Measurements from ENCODE around the gene IRF7.

Gene IRF7

DNA sequence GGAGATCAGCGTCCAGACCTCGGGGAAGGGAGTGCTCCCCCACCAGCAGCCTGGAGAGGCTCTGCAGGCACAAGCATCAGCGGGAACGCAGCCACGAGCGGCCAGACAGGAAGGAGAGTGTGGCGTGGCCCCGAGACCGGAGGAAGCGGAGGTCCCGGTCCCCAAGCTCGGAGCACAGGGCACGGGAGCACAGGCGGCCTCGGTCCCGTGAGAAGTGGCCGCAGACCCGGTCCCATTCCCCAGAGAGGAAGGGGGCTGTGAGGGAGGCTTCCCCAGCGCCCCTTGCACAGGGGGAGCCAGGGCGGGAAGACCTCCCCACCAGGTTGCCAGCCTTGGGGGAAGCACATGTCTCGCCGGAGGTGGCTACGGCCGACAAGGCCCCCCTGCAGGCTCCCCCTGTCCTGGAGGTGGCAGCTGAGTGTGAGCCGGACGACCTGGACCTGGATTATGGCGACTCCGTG lies 6.9 kb downstream of the IRF7 start:
- no peak for TF ChIP-seq CTCF (IDR thresholded peaks at IDR 0.05; ENCODE audit: low read depth, low read length)
- Histone ChIP-seq H3K4me3 (ENCODE audit: low read depth, low read length) (no peak overlapping the region), H3K36me3 (peaks cover 95% of the 10 kb centered on the region), H3K27me3 (ENCODE audit: insufficient read depth, low read depth, severe bottlenecking) (no peaks in the 10 kb centered on the region), H3K27ac (no peak overlapping the region), H3K9me3 (ENCODE audit: severe bottlenecking) (no peaks in the 10 kb centered on the region)
- no peak for DNase-seq

DNA sequence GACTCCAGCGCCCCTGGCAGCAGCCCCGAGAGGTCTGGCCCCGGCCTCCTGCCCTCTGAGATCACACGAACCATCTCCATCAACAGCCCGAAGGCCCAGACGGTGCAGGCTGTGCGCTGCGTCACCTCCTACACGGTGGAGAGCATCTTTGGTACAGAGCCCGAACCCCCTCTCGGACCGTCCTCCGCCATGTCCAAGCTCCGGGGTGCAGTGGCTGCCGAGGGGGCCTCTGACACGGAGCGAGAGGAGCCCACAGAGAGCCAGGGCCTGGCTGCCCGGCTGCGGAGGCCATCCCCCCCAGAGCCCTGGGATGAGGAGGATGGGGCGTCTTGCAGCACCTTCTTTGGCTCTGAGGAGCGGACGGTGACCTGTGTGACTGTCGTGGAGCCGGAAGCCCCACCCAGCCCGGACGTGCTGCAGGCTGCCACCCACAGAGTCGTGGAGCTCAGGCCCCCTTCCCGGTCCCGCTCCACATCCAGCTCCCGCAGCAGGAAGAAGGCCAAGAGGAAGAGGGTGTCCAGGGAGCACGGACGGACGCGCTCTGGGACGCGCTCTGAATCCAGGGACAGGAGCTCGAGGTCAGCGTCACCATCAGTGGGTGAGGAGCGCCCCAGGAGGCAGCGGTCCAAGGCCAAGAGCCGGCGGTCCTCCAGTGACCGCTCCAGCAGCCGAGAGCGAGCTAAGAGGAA lies 7.6 kb downstream of the IRF7 start:
- TF ChIP-seq CTCF (IDR thresholded peaks at IDR 0.05; ENCODE audit: low read depth, low read length) = no peak
- DNase-seq = no peak
- Histone ChIP-seq H3K4me3 (ENCODE audit: low read depth, low read length) (no peak overlapping the region), H3K36me3 (peaks cover 98% of the 10 kb centered on the region), H3K9me3 (ENCODE audit: severe bottlenecking) (no peaks in the 10 kb centered on the region), H3K27ac (no peak overlapping the region), H3K27me3 (ENCODE audit: insufficient read depth, low read depth, severe bottlenecking) (no peaks in the 10 kb centered on the region)

DNA sequence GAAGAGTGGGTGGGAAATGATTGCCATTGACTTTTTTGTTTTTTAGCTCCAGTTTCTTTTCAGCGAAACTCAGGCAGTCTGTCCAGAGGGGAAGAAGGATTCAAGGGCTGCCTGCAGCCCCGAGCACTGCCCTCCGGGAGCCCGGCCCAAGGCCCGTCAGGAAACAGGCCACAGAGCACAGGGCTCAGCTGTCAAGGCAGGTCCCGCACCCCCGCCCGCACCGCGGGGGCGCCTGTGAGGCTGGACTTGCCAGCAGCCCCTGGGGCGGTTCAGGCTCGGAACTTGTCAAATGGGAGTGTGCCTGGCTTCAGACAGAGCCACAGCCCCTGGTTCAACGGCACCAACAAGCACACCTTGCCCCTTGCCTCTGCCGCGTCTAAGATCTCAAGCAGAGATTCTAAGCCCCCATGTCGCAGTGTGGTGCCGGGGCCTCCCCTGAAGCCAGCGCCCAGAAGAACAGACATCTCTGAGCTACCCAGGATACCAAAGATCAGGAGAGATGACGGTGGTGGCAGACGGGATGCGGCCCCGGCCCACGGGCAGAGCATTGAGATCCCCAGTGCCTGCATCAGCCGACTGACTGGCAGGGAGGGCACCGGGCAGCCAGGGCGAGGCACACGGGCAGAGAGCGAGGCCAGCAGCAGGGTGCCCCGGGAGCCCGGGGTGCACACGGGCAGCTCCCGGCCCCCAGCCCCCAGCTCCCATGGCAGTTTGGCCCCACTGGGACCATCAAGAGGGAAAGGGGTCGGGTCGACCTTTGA lies 8.6 kb downstream of the IRF7 start:
- no peak for TF ChIP-seq CTCF (IDR thresholded peaks at IDR 0.05; ENCODE audit: low read depth, low read length)
- Histone ChIP-seq H3K36me3 (peaks cover 96% of the 10 kb centered on the region), H3K27me3 (ENCODE audit: insufficient read depth, low read depth, severe bottlenecking) (no peaks in the 10 kb centered on the region), H3K27ac (no peak overlapping the region), H3K9me3 (ENCODE audit: severe bottlenecking) (no peaks in the 10 kb centered on the region), H3K4me3 (ENCODE audit: low read depth, low read length) (no peak overlapping the region)
- no peak for DNase-seq

- Histone ChIP-seq H3K4me3 (ENCODE audit: low read depth, low read length) (no peak overlapping the region), H3K36me3 (peaks cover 96% of the 10 kb centered on the region), H3K9me3 (ENCODE audit: severe bottlenecking) (no peaks in the 10 kb centered on the region), H3K27me3 (ENCODE audit: insufficient read depth, low read depth, severe bottlenecking) (no peaks in the 10 kb centered on the region), H3K27ac (no peak overlapping the region)
- TF ChIP-seq CTCF (IDR thresholded peaks at IDR 0.05; ENCODE audit: low read depth, low read length) = no peak
- no peak for DNase-seq
These were observed 9.5 kb downstream of the IRF7 start for GRCh38 chr11:606245-606644.

DNA sequence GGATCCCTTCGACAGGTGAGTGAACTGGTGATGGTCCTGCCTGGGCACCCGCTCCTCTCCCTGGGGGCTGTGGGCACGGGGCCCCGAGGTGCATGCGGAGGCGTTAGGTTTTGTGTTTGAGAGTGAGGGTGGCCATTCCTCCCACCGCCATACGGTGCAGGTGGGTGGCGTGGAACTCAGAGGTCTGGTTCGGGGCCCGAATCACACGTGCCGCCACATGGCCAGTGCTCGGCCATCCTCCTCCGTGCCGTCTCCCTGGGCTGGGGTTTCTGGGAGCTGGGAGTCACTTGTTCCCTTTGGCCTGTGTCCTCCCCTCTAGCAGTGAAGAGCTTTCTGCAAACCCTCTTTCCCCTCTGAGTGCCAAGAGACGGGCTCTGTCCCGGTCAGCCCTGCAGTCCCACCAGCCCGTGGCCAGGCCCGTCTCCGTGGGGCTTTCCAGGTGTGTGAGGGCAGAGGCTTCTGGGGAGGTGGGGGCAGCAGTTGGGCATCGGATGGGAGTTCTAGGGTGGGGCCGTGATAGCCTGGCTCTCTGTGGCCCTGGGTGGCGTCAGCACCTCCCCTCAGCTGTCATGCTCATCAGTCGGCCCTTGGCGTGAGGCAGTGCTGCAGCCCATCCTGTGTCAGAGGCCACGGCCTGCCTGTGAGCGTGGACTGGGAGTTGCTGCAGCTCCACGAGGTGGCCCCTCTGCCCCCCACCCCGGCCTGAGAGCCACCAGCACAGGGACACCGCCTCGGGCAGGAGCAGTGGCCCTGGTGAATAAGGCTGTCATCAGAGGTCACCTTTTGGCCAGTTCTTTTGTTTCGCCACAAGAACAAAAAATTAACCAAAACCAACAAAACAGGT lies 10.2 kb downstream of the IRF7 start:
- Histone ChIP-seq H3K9me3 (ENCODE audit: severe bottlenecking) (no peaks in the 10 kb centered on the region), H3K36me3 (peaks cover 96% of the 10 kb centered on the region), H3K27me3 (ENCODE audit: insufficient read depth, low read depth, severe bottlenecking) (no peaks in the 10 kb centered on the region), H3K27ac (no peak overlapping the region), H3K4me3 (ENCODE audit: low read depth, low read length) (no peak overlapping the region)
- DNase-seq = no peak
- TF ChIP-seq CTCF (IDR thresholded peaks at IDR 0.05; ENCODE audit: low read depth, low read length) = no peak
